Tibial nerve (tissue), 3 donors: ENCODE results near the gene OLA1.

Experiments
- CTCF ChIP-seq, 5 experiments: fragments of 200-600 bp in 3 of 5; fragments of 450-650 bp in 2 of 5; sonication (generic) in 3 of 5; IDR thresholded peaks; one replicate each; pipeline ENCODE4 v1.5.1; 2016 to 2019; ENCODE audit warnings: antibody characterized with exemption in 5 of 5, mild to moderate bottlenecking in 3 of 5, moderate library complexity in 2 of 5
- POLR2A ChIP-seq, 2 donors: fragments of 450-650 bp; IDR thresholded peaks; one replicate each; pipeline ENCODE4 v1.6.1; 2017; ENCODE audit warnings: antibody characterized with exemption in 2 of 2, mild to moderate bottlenecking in 2 of 2, moderate library complexity in 2 of 2

- no peak for TF ChIP-seq CTCF (IDR thresholded peaks at IDR 0.05)
- no peak for TF ChIP-seq POLR2A (IDR thresholded peaks at IDR 0.05)
These were observed 153.8 kb downstream of the OLA1 start for GRCh38 chr2:174094542-174094941.
